ENCODE measurements around the gene FAM20B. TPM values are rescaled to one million over a fixed set of nuclear protein-coding genes. Genes with fewer than 3 reads are reported as not detected.
"Not testable (repeated sequence)": the region's sequence is repeated elsewhere in the genome, so short reads cannot be mapped to it uniquely, and the experiment has no call there.

Gene FAM20B
- total RNA-seq (ENCODE audit: unreplicated experiment), result 31.4 TPM
- long read RNA-seq, result 0 reads

DNA sequence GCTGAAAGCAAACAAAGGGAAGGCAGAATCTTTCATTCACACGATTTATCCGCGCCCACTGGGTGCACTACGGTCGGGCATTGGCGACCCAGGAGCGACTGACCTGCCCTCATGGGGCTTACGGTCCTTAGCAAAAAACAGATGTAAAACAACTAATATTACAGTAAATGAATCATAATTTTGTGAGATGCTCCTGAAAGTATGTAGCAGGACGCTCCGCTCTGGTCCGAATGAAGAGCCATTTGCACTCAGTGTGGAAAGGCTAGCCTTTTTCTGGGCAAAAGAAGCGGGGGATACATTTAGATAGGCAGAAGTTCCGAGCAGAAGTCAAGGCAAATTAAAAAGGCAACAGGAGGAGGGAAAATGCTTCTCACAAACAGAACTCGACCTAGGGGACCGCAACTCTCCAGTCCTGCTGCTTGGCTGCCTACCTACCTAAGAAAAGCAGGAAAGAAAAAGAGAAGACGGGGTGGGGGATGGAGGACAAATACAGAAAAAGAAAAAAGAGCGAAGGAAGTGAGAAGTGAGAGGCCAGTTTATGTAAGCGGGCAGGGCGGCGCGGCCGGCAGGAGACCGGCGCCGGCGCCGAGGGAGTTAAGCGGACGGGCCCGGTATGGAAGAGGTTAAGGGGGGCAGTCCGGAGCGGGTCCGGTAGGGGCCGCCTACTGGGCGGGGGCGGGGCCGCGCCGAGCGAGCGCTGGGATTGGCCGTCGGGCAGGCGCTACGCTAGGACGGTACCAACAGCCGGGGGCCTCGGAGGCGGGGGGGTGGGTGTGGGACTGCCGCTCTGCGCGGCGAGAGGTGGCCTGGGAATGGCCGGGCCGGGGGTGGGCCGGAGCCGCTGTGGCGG lies at the start of gene FAM20B:
TSS of gene FAM20B (plus strand) at position 770 of the 850 bp plus-strand sequence. CDS start 17,954 bp downstream, outside the sequence.
- H3K36me3 Mint-ChIP-seq (ENCODE audit: low read depth, unreplicated experiment), result peaks cover 6% of the 10 kb centered on the region
- peak within 1 kb of the TSS; percentile 93 for H3K27ac Mint-ChIP-seq (ENCODE audit: unreplicated experiment)
- peak within 1 kb of the TSS; percentile 96 for H3K4me3 Mint-ChIP-seq (ENCODE audit: unreplicated experiment)
- TF ChIP-seq CTCF (IDR thresholded peaks at IDR 0.05; ENCODE audit: unreplicated experiment), result no peak
- peak; percentile 95 for DNase-seq (ENCODE audit: low spot score)
- H3K4me1 Mint-ChIP-seq (ENCODE audit: unreplicated experiment), result peaks cover 48% of the 10 kb centered on the region
- H3K9me3 Mint-ChIP-seq (ENCODE audit: unreplicated experiment), result no peaks in the 10 kb centered on the region
- peaks cover 12% of the 10 kb centered on the region for H3K27me3 Mint-ChIP-seq (ENCODE audit: unreplicated experiment)

GRCh38 chr1:178976541-178976940 lies 49.2 kb upstream of the FAM20B start:
- H3K9me3 Mint-ChIP-seq (ENCODE audit: unreplicated experiment), result peaks cover 6% of the 10 kb centered on the region

GRCh38 chr1:178986204-178986603 lies 39.5 kb upstream of the FAM20B start:
- no peak overlapping the region for H3K4me3 Mint-ChIP-seq (ENCODE audit: unreplicated experiment)
- H3K9me3 Mint-ChIP-seq (ENCODE audit: unreplicated experiment), result no peaks in the 10 kb centered on the region
- no peaks in the 10 kb centered on the region for H3K27me3 Mint-ChIP-seq (ENCODE audit: unreplicated experiment)
- H3K27ac Mint-ChIP-seq (ENCODE audit: unreplicated experiment), result no peak overlapping the region
- no peak for TF ChIP-seq CTCF (IDR thresholded peaks at IDR 0.05; ENCODE audit: unreplicated experiment)
- H3K4me1 Mint-ChIP-seq (ENCODE audit: unreplicated experiment), result no peaks in the 10 kb centered on the region
- no peaks in the 10 kb centered on the region for H3K36me3 Mint-ChIP-seq (ENCODE audit: low read depth, unreplicated experiment)
- no peak for DNase-seq (ENCODE audit: low spot score)

More at GRCh38 chr1:178976541-178976940, 49.2 kb upstream of the FAM20B start:
- peaks cover 4% of the 10 kb centered on the region for H3K27me3 Mint-ChIP-seq (ENCODE audit: unreplicated experiment)
- no peak overlapping the region for H3K4me3 Mint-ChIP-seq (ENCODE audit: unreplicated experiment)
- DNase-seq (ENCODE audit: low spot score), result no peak
- no peak for TF ChIP-seq CTCF (IDR thresholded peaks at IDR 0.05; ENCODE audit: unreplicated experiment)
- no peak overlapping the region for H3K27ac Mint-ChIP-seq (ENCODE audit: unreplicated experiment)
- peaks cover 9% of the 10 kb centered on the region for H3K4me1 Mint-ChIP-seq (ENCODE audit: unreplicated experiment)
- H3K36me3 Mint-ChIP-seq (ENCODE audit: low read depth, unreplicated experiment), result peaks cover 8% of the 10 kb centered on the region

DNA sequence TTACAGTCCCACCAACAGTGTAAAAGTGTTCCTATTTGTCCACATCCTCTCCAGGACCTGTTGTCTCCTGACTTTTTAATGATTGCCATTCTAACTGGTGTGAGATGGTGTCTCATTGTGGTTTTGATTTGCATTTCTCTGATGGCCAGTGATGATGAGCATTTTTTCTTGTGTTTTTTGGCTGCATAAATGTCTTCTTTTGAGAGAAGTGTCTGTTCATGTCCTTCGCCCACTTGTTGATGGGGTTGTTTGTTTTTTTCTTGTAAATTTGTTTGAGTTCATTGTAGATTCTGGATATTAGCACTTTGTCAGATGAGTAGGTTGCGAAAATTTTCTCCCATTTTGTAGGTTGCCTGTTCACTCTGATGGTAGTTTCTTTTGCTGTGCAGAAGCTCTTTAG lies 37.5 kb upstream of the FAM20B start:
- not testable (repeated sequence) for DNase-seq (ENCODE audit: low spot score); H3K27me3 Mint-ChIP-seq (ENCODE audit: unreplicated experiment); H3K4me1 Mint-ChIP-seq (ENCODE audit: unreplicated experiment); H3K4me3 Mint-ChIP-seq (ENCODE audit: unreplicated experiment); H3K27ac Mint-ChIP-seq (ENCODE audit: unreplicated experiment); H3K9me3 Mint-ChIP-seq (ENCODE audit: unreplicated experiment); H3K36me3 Mint-ChIP-seq (ENCODE audit: low read depth, unreplicated experiment)

DNA sequence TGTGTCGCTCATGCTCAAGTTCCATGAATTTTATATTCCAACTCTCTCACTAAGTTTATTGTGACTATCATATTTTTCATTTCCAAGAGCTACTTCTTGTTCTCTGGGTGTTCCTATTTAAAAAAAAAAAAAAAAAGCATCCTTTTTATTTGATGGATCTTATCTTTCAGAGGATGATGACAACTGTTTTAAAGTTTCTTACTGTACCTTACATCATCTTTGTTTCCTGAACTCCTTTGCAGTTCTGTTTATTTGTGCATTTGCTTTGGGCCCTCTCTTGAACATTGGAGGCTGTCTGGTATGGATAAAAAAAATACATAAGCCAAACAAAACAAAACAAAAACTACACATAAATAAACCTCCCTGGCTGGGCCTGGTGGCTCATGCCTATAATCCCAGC lies 32.1 kb upstream of the FAM20B start:
- no peak overlapping the region for H3K27ac Mint-ChIP-seq (ENCODE audit: unreplicated experiment)
- H3K36me3 Mint-ChIP-seq (ENCODE audit: low read depth, unreplicated experiment), result peaks cover 8% of the 10 kb centered on the region
- DNase-seq (ENCODE audit: low spot score), result no peak
- H3K27me3 Mint-ChIP-seq (ENCODE audit: unreplicated experiment), result peaks cover 2% of the 10 kb centered on the region
- no peaks in the 10 kb centered on the region for H3K9me3 Mint-ChIP-seq (ENCODE audit: unreplicated experiment)
- no peak overlapping the region for H3K4me3 Mint-ChIP-seq (ENCODE audit: unreplicated experiment)
- no peaks in the 10 kb centered on the region for H3K4me1 Mint-ChIP-seq (ENCODE audit: unreplicated experiment)
- TF ChIP-seq CTCF (IDR thresholded peaks at IDR 0.05; ENCODE audit: unreplicated experiment), result no peak

Measured in endothelial cell (in vitro differentiated cells).